OCI-LY7 (cell line): ENCODE data around the gene PCNT.

Experiments
- CTCF ChIP-seq: fragments of 200-600 bp; sonication (generic); conservative IDR thresholded peaks from 2 replicates; pipeline ENCODE4 v1.5.1; 2014; ENCODE audit warnings: mild to moderate bottlenecking, antibody characterized with exemption, low read length, moderate library complexity, mixed read lengths
- EZH2phosphoT487 ChIP-seq: fragments of 200-600 bp; sonication (generic); IDR thresholded peaks from 2 replicates; pipeline ENCODE4 v1.6.1; 2018; ENCODE audit warnings: low read depth, borderline replicate concordance, mild to moderate bottlenecking, mixed run types, antibody characterized with exemption, low read length, moderate library complexity, mixed read lengths

- no peak for TF ChIP-seq CTCF
- TF ChIP-seq EZH2phosphoT487: no peak
These were observed 24.8 kb upstream of the PCNT start for GRCh38 chr21:46299167-46299566.
